ENCODE results near the gene CCDC194. TPM values are rescaled to one million over a fixed set of nuclear protein-coding genes. Genes with fewer than 3 reads are reported as not detected.
A peak's percentile ranks its signal among the peaks of the same experiment; 100 is the strongest.

Gene CCDC194
- total RNA-seq, 4 donors from 2014 or later = not detected

GRCh38 chr19:17398902-17399527 is 5.0 kb upstream of the CCDC194 start:
- no peak overlapping the region for H3K4me3 ChIP-seq (ENCODE audit: low read depth, poor library complexity, severe bottlenecking)
- no peak for TF ChIP-seq POLR2A (IDR thresholded peaks at IDR 0.05)
- no peak for TF ChIP-seq CTCF (IDR thresholded peaks at IDR 0.05)
- intact Hi-C loops (cut with DNase I; ENCODE audit: low total_unique reads) = loop anchor here (10.0 kb wide), 1 partner anchor 66 kb away; the partner anchor contains the start of gene NXNL1
- 77 to 81% methylated on average over 8 of the region's 8 CpGs for WGBS, 2 donors
- DNase-seq (ENCODE audit: low spot score in 2 of 2) = no peak

DNA sequence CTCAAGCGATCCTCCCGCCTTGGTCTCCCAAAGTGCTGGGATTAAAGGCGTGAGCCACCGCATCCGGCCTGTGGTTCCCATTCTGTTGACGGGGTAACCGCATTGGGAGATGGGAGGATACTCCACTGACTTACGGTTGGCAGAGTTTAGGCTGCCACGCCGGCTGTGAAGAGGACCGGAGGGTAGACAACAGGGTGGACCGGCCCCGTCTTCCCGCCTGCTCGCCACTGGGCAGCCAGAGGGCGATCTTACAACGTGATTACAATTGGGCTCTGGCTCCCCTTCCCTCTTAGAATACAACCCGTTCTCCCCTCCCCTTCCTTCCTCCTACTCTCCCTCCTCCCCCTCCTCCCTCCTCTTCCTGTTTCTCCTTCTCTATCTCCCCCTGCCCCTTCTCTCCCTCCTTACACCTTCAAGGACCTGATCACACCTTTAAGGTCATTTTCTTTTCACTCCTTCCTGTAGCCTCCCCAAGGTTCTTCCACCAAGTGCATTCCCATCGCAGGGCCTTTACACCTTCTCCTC is 957 bp upstream of the CCDC194 start:
- no peak for DNase-seq (ENCODE audit: low spot score in 2 of 2)
- WGBS, 2 donors = 19 to 28% methylated on average over 17 to 19 of the region's 19 CpGs
- TF ChIP-seq POLR2A (IDR thresholded peaks at IDR 0.05) = no peak
- peak in 1 of 3 donors; percentile 31 for TF ChIP-seq CTCF (IDR thresholded peaks at IDR 0.05)
- intact Hi-C loops (cut with DNase I; ENCODE audit: low total_unique reads) = loop anchor here (10.0 kb wide), 1 partner anchor 70 kb away; the partner anchor contains the start of gene NXNL1
- no peak overlapping the region for H3K4me3 ChIP-seq (ENCODE audit: low read depth, poor library complexity, severe bottlenecking)

GRCh38 chr19:17393002-17393401 is 994 bp downstream of the CCDC194 start:
- intact Hi-C loops (cut with DNase I; ENCODE audit: low total_unique reads) = loop anchor here (10.0 kb wide), 1 partner anchor 72 kb away; the partner anchor contains the start of gene NXNL1
- H3K4me3 ChIP-seq (ENCODE audit: low read depth, poor library complexity, severe bottlenecking) = no peak overlapping the region
- no peak for TF ChIP-seq CTCF (IDR thresholded peaks at IDR 0.05)
- TF ChIP-seq POLR2A (IDR thresholded peaks at IDR 0.05) = no peak
- 52 to 60% methylated on average over 2 of the region's 2 CpGs for WGBS, 2 donors
- no peak for DNase-seq (ENCODE audit: low spot score in 2 of 2)

GRCh38 chr19:17391371-17392151 is 2.4 kb downstream of the CCDC194 start:
- intact Hi-C loops (cut with DNase I; ENCODE audit: low total_unique reads) = loop anchor here (10.0 kb wide), 1 partner anchor 73 kb away; the partner anchor contains the start of gene NXNL1
- H3K4me3 ChIP-seq (ENCODE audit: low read depth, poor library complexity, severe bottlenecking) = no peak overlapping the region
- 9 to 11% methylated on average over 25 to 26 of the region's 26 CpGs for WGBS, 2 donors
- no peak for DNase-seq (ENCODE audit: low spot score in 2 of 2)
- TF ChIP-seq POLR2A (IDR thresholded peaks at IDR 0.05) (no peak), CTCF (IDR thresholded peaks at IDR 0.05) (no peak)

- peak overlapping the region; percentile 29 for H3K4me3 ChIP-seq (ENCODE audit: low read depth, poor library complexity, severe bottlenecking)
- WGBS, 2 donors = 0 to 1% methylated on average over 33 to 49 of the region's 50 CpGs
- no peak for TF ChIP-seq POLR2A (IDR thresholded peaks at IDR 0.05)
- TF ChIP-seq CTCF (IDR thresholded peaks at IDR 0.05) = no peak
- DNase-seq (ENCODE audit: low spot score in 2 of 2) = peak; percentile 83 to 97
- intact Hi-C loops (cut with DNase I; ENCODE audit: low total_unique reads) = loop anchor here (10.0 kb wide), 1 partner anchor 74 kb away; the partner anchor contains the start of gene NXNL1
Observed at GRCh38 chr19:17390665-17391370, 3.2 kb downstream of the CCDC194 start.

All from lower leg skin (tissue), 4 donors.